ENCODE data around the gene IL21R.
A peak's percentile ranks its signal among the peaks of the same experiment; 100 is the strongest.
"Not testable (repeated sequence)": the region's sequence is repeated elsewhere in the genome, so short reads cannot be mapped to it uniquely, and the experiment has no call there.

The IL21R gene

GRCh38 chr16:27402964-27403600 lies 1.1 kb downstream of the IL21R start:
- DNase-seq = no peak

- no peak for DNase-seq
These were observed 1.6 kb downstream of the IL21R start for GRCh38 chr16:27403601-27403992.

GRCh38 chr16:27404163-27404823 lies 2.3 kb downstream of the IL21R start:
- no peak for DNase-seq

- DNase-seq = peak; percentile 31
These were observed 3.8 kb downstream of the IL21R start for GRCh38 chr16:27405546-27406451.

- DNase-seq = no peak
These were observed 4.6 kb downstream of the IL21R start for GRCh38 chr16:27406511-27407128.

- no peak for DNase-seq
These were observed 5.2 kb downstream of the IL21R start for GRCh38 chr16:27407133-27407532.

GRCh38 chr16:27408012-27408601 lies 6.1 kb downstream of the IL21R start:
- peak; percentile 28 for DNase-seq

- no peak for DNase-seq
These were observed 6.6 kb downstream of the IL21R start for GRCh38 chr16:27408602-27409031.

- not testable (repeated sequence) for DNase-seq
These were observed 8.0 kb downstream of the IL21R start for GRCh38 chr16:27409958-27410357.

- DNase-seq = no peak
These were observed 8.8 kb downstream of the IL21R start for GRCh38 chr16:27410761-27411160.

- DNase-seq = no peak
These were observed 12.0 kb downstream of the IL21R start for GRCh38 chr16:27413956-27414355.

- no peak for DNase-seq
These were observed 12.9 kb downstream of the IL21R start for GRCh38 chr16:27414788-27415431.

GRCh38 chr16:27417047-27417671 lies 15.2 kb downstream of the IL21R start:
- DNase-seq = no peak

- DNase-seq = no peak
These were observed 20.2 kb downstream of the IL21R start for GRCh38 chr16:27421961-27422740.

GRCh38 chr16:27424772-27425498 lies 23.0 kb downstream of the IL21R start:
- no peak for DNase-seq

- no peak for DNase-seq
These were observed 24.0 kb downstream of the IL21R start for GRCh38 chr16:27425961-27426360.

- peak; percentile 65 for DNase-seq
These were observed 24.7 kb downstream of the IL21R start for GRCh38 chr16:27426423-27427408.

- DNase-seq = no peak
These were observed 25.6 kb downstream of the IL21R start for GRCh38 chr16:27427538-27427937.

Data from effector CD4-positive, alpha-beta T cell (primary cell).